K562 (cell line): Measurements from ENCODE around the gene NRG3. TPM values are rescaled to one million over a fixed set of nuclear protein-coding genes. Genes with fewer than 3 reads are reported as not detected.

ENCODE experiments used
- ATAC-seq: fragments of 200-7000 bp; cut with Tn5 transposase; 3 replicates; pipeline ENCODE4 v1.9.1; 2020; ENCODE audit warnings: moderate library complexity
- BruUV-seq: library from RNA; stranded (reverse); fragments of 400-500 nt; replicated peaks from 2 replicates; lab custom pipeline; 2021; lab: Mats Ljungman, UMichigan
- CTCF ChIA-PET: fragments of 300-600 bp; formaldehyde crosslinking; extraction: SDS; loops from one replicate; lab custom pipeline; 2021; ENCODE audit warnings: low intra/inter-chr PET ratio; lab: Yijun Ruan, JAX
- POLR2A ChIA-PET: fragments of 300-600, 350-650 bp; sonication (Branson Sonifier 250); formaldehyde crosslinking; extraction: SDS; loops from one replicate; lab custom pipeline; 2021; ENCODE audit warnings: antibody characterized with exemption, inconsistent platforms; lab: Yijun Ruan, JAX
- DNase-seq, 4 experiments: peaks; one replicate each; pipeline versions ENCODE4 v3.0.0 to v3.0.0-alpha.2; 2011 to 2018; ENCODE audit warnings: low spot score in 3 of 4, mixed read lengths in 3 of 4; ENCODE audit errors: extremely low read depth in 1 of 4
- FAIRE-seq: peaks from 2 replicates; lab custom pipeline; 2011; peaks lifted over from hg19 to GRCh38; lab: Jason Lieb, UNC
- H2AFZ ChIP-seq: 2 replicates; pipeline ENCODE4 v1.6.0; 2011; ENCODE audit warnings: low read depth, low read length, control low read depth, inconsistent platforms
- H3K27ac ChIP-seq: fragments of 200-600 bp; 3 replicates; pipeline ENCODE4 v1.8.0; 2011; ENCODE audit warnings: low read depth, mild to moderate bottlenecking, control low read depth, inconsistent platforms, low read length, moderate library complexity, mixed read lengths; ENCODE audit errors: extremely low read depth
- H3K27me3 ChIP-seq, 2 experiments: fragments of 300-600 bp in 1 of 2; 2 replicates in 1 of 2; 3 replicates in 1 of 2; pipeline versions ENCODE4 v1.6.0 to v1.8.0; 2011; ENCODE audit warnings: inconsistent platforms in 2 of 2, low read length in 2 of 2, mild to moderate bottlenecking in 1 of 2, mixed read lengths in 1 of 2, moderate library complexity in 1 of 2; ENCODE audit not compliant: control insufficient read depth in 2 of 2, insufficient read depth in 2 of 2
- H3K36me3 ChIP-seq: fragments of 300-600 bp; 3 replicates; pipeline ENCODE4 v1.8.0; 2011; ENCODE audit warnings: mild to moderate bottlenecking, low read length, inconsistent platforms; ENCODE audit not compliant: control insufficient read depth, insufficient read depth
- H3K4me1 ChIP-seq, 2 experiments: fragments of 200-600 bp in 1 of 2; replicated peaks in 1 of 2; 2 replicates in 1 of 2; 3 replicates in 1 of 2; pipeline versions ENCODE4 v1.5.1 to v1.8.0; 2011; ENCODE audit warnings: inconsistent platforms in 2 of 2, low read length in 2 of 2, mild to moderate bottlenecking in 1 of 2, mixed read lengths in 1 of 2, moderate library complexity in 1 of 2; ENCODE audit not compliant: control insufficient read depth in 2 of 2, insufficient read depth in 2 of 2
- H3K4me2 ChIP-seq: 2 replicates; pipeline ENCODE4 v1.6.1; 2011; ENCODE audit warnings: low read length, control low read depth, inconsistent platforms, mixed read lengths; ENCODE audit not compliant: insufficient read depth
- H3K4me3 ChIP-seq: fragments of 200-600 bp; sonication (generic), shearing (Covaris generic); 2 replicates; pipeline ENCODE4 v1.5.1; 2016; ENCODE audit warnings: control low read depth, inconsistent platforms
- H3K79me2 ChIP-seq: fragments of 200-600 bp; 3 replicates; pipeline ENCODE4 v1.8.0; 2011; ENCODE audit warnings: low read length, inconsistent platforms; ENCODE audit not compliant: control insufficient read depth, insufficient read depth
- H3K9ac ChIP-seq, 2 experiments: 2 replicates each; pipeline versions ENCODE4 v1.6.0 to v1.6.1; 2011; ENCODE audit warnings: low read depth in 2 of 2, low read length in 2 of 2, control low read depth in 1 of 2, inconsistent platforms in 1 of 2, mild to moderate bottlenecking in 1 of 2, mixed read lengths in 1 of 2; ENCODE audit not compliant: insufficient read depth in 1 of 2
- H3K9me1 ChIP-seq: one replicate; pipeline ENCODE4 v1.6.0; 2011; ENCODE audit warnings: inconsistent platforms, mild to moderate bottlenecking, low read length, moderate library complexity; ENCODE audit not compliant: control insufficient read depth, insufficient read depth
- H3K9me3 ChIP-seq: replicated peaks from 2 replicates; pipeline ENCODE4 v1.5.1; 2011; ENCODE audit warnings: low read depth, low read length, inconsistent platforms; ENCODE audit not compliant: control insufficient read depth, insufficient read depth
- H4K20me1 ChIP-seq: replicated peaks from 2 replicates; pipeline ENCODE4 v1.6.1; 2011; ENCODE audit warnings: low read length, inconsistent platforms, mixed read lengths; ENCODE audit not compliant: control insufficient read depth, insufficient read depth
- CREBBP ChIP-seq: IDR thresholded peaks from one replicate; pipeline ENCODE4 v1.6.1; 2012; ENCODE audit warnings: low read depth, mild to moderate bottlenecking, control low read depth, inconsistent platforms, low read length
- ELF4 ChIP-seq: fragments of 450-650 bp; formaldehyde crosslinking; IDR thresholded peaks from 2 replicates; pipeline ENCODE4 v1.4.0; 2022; ENCODE audit warnings: missing genetic modification characterization
- FOXJ3 ChIP-seq: sonication (generic); formaldehyde crosslinking; IDR thresholded peaks from 2 replicates; pipeline ENCODE4 v1.4.0; 2020; ENCODE audit warnings: mild to moderate bottlenecking, missing genetic modification reagents
- GTF2E2 ChIP-seq: fragments of 200-800 bp; sonication (Bioruptor generic); IDR thresholded peaks from 2 replicates; pipeline ENCODE4 v1.6.1; 2016; ENCODE audit warnings: missing genetic modification characterization, missing compliant biosample characterization
- GTF3C2 ChIP-seq: IDR thresholded peaks from 3 replicates; pipeline ENCODE4 v1.6.1; 2011; ENCODE audit warnings: borderline replicate concordance, mild to moderate bottlenecking, moderate library complexity; ENCODE audit not compliant: insufficient read length; ENCODE audit errors: extremely low read depth
- MAZ ChIP-seq, 2 experiments: fragments of 450-650 bp in 1 of 2; sonication (generic) in 1 of 2; formaldehyde crosslinking; IDR thresholded peaks in 1 of 2; conservative IDR thresholded peaks in 1 of 2; 2 replicates each; pipeline versions ENCODE4 v1.4.0 to v1.5.0; 2020; ENCODE audit warnings: mild to moderate bottlenecking in 1 of 2, missing genetic modification reagents in 1 of 2
- NFATC3 ChIP-seq: fragments of 450-650 bp; IDR thresholded peaks from 2 replicates; pipeline ENCODE4 v1.6.1; 2017; ENCODE audit warnings: mild to moderate bottlenecking
- TAL1 ChIP-seq: fragments of 450-650 bp; IDR thresholded peaks from 2 replicates; pipeline ENCODE4 v1.6.1; 2016; ENCODE audit warnings: mild to moderate bottlenecking
- ZNF197 ChIP-seq: fragments of 200-800 bp; sonication (Bioruptor generic); IDR thresholded peaks from 2 replicates; pipeline ENCODE4 v1.6.1; 2016; ENCODE audit warnings: low read depth, missing genetic modification characterization, missing compliant biosample characterization
- ZNF354B ChIP-seq: fragments of 250-450 bp; sonication (Bioruptor Pico); IDR thresholded peaks from 2 replicates; pipeline ENCODE4 v1.4.0; 2020
- ZNF512 ChIP-seq: IDR thresholded peaks from 2 replicates; pipeline ENCODE4 v1.6.1; 2016; ENCODE audit warnings: missing genetic modification characterization, missing compliant biosample characterization
- WGBS: fragments of 100-300 bp; shearing (Covaris generic); methylation state at CpG from one replicate; pipeline ENCODE4 v1.1.6; 2016; ENCODE audit warnings: low coverage, mixed read lengths; ENCODE audit not compliant: insufficient coverage; ENCODE audit errors: missing lambda C conversion rate; 5-methylcytosine and 5-hydroxymethylcytosine counted together
- in situ Hi-C: fragments of 300-500 bp; cut with MboI; formaldehyde crosslinking; loops from 4 replicates; pipeline ENCODE4 v1.15.0; 2018; ENCODE audit warnings: inconsistent platforms, mixed read lengths
- intact Hi-C: fragments of 100-400 bp; cut with micrococcal nuclease; formaldehyde crosslinking; loops from 2 replicates; pipeline ENCODE4 v1.14.2; 2022
- polyA plus RNA-seq, 8 experiments: library from polyadenylated mRNA; depleted of rRNA in 4 of 8; stranded (reverse) in 5 of 8; unstranded in 3 of 8; fragments of >200 nt; fragmentation: Nextera tagmentation in 2 of 8; fragmentation: Illumina TruSeq in 1 of 8; extraction: Ambion mirVana in 2 of 8; extraction: Trizol in 1 of 8; gene quantifications; 2 replicates each; pipeline versions ENCODE4 v1.2.1 to v1.2.3, GENCODE V29; 2011 to 2014; ENCODE audit warnings: inconsistent platforms in 1 of 8, missing spikeins in 1 of 8
- total RNA-seq, 7 experiments: library from RNA; depleted of rRNA in 6 of 7; stranded (reverse); fragments of >200 nt in 6 of 7; fragmentation: Illumina TruSeq in 2 of 7; extraction: Trizol in 2 of 7; gene quantifications; 2 replicates each; pipeline versions ENCODE4 v1.2.1 to v1.2.3, GENCODE V29; 2011 to 2021; ENCODE audit warnings: low replicate concordance in 1 of 7

The NRG3 gene
- total and polyA plus RNA-seq, 9 of the 15 experiments (the other 6 are each of a cell fraction or from before 2014, with no cell fraction given) = not detected

- no peak for ATAC-seq
- Histone ChIP-seq H3K27me3 (no peaks in the 10 kb centered on the region), H3K4me1 (no peaks in the 10 kb centered on the region), H3K36me3 (no peaks in the 10 kb centered on the region), H3K4me2 (no peak overlapping the region), H4K20me1 (no peaks in the 10 kb centered on the region), H3K79me2 (no peaks in the 10 kb centered on the region), H3K4me3 (no peak overlapping the region), H3K27ac (no peak overlapping the region), H2AFZ (no peak overlapping the region), H3K9me1 (no peaks in the 10 kb centered on the region), H3K9me3 (peaks cover 1% of the 10 kb centered on the region), H3K9ac (no peak overlapping the region)
- ChIA-PET POLR2A (no interaction called here), CTCF (no interaction called here)
- no peak for TF ChIP-seq ZNF512 (tag)
- TF ChIP-seq CREBBP = no peak
- TF ChIP-seq ZNF354B (CRISPR knock-in tag) = no peak
- FAIRE-seq = no peak
- intact Hi-C loops (no loop called here), in situ Hi-C loops (no loop called here)
- no TSS peak for BruUV-seq
- DNase-seq = no peak
- WGBS = 5% methylated on average over 1 of the region's 1 CpG
Measured at GRCh38 chr10:82924711-82925110, 1049.7 kb downstream of the NRG3 start.

- Histone ChIP-seq H3K9me1 (no peaks in the 10 kb centered on the region), H3K4me2 (no peak overlapping the region), H3K79me2 (no peaks in the 10 kb centered on the region), H3K27me3 (no peaks in the 10 kb centered on the region), H3K4me1 (no peaks in the 10 kb centered on the region), H3K36me3 (no peaks in the 10 kb centered on the region), H2AFZ (no peak overlapping the region), H3K4me3 (no peak overlapping the region), H3K9ac (no peak overlapping the region), H3K9me3 (peaks cover 1% of the 10 kb centered on the region), H3K27ac (no peak overlapping the region), H4K20me1 (no peaks in the 10 kb centered on the region)
- BruUV-seq = no TSS peak
- DNase-seq (no peak), ATAC-seq (no peak), FAIRE-seq (no peak)
- 0% methylated on average over 3 of the region's 3 CpGs for WGBS
- intact Hi-C loops = no loop called here
- ChIA-PET CTCF (no interaction called here), POLR2A (no interaction called here)
- in situ Hi-C loops = no loop called here
- TF ChIP-seq TAL1 = no peak
- TF ChIP-seq MAZ (CRISPR knock-in tag; conservative IDR thresholded peaks at IDR 0.05 in 1 of 2, IDR thresholded peaks at IDR 0.05 in 1 of 2) = no peak
- no peak for TF ChIP-seq GTF2E2 (tag)
- no peak for TF ChIP-seq FOXJ3 (CRISPR knock-in tag)
- no peak for TF ChIP-seq ELF4 (CRISPR knock-in tag)
- TF ChIP-seq ZNF197 = no peak
- TF ChIP-seq GTF3C2 = no peak
- TF ChIP-seq NFATC3 = no peak
Measured at GRCh38 chr10:82925547-82925946, 1050.6 kb downstream of the NRG3 start.
